Hippocampal formation (tissue), 2 donors: ENCODE results near the gene CFAP97.
A peak's percentile ranks its signal among the peaks of the same experiment; 100 is the strongest.
"Not testable (repeated sequence)": the region's sequence is repeated elsewhere in the genome, so short reads cannot be mapped to it uniquely, and the experiment has no call there.

Experiments used
- DNase-seq, 2 donors: peaks; one replicate each; lab custom pipeline; 2025; lab: John Stamatoyannopoulos, UW

The CFAP97 gene

DNA sequence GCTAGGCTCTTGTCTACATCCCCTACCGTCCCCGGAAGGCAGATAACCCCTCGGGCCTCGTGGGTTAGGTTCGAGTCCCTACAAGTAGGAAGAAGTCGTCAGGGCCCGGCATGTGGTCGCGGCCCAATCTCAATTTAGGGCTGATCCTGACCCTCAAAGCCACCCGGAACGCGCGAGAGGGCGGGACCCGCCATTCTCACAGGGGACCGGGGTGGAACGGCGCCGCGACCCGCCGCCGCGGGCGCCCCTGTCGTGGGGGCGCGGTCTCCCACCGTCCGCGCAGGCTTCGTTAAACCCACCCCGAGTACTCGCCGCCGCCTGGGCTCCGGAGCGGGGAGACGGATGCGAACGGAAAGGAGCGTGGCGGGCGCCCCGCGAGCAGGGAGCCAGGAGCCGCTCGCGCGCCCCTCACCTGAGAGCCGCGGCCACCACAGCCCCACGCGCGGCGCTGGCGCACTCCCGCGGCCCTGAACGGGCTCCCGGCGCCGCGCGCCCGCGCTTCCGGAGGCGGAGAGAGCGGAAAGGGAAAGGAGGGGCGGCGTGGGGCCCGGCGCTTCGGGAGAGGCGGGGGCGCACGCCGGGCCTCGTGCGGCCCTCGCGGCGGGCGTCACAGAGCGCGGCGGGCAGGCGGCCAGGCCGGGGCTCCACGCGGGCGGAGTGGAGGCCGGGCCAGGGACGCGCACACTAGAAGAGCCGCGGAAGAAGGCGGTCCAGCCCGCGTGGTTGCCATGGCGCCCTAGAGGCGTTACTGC, at the start of gene CFAP97:
Gene CFAP97, minus strand, starts transcription at position 515 of the 752 bp plus-strand sequence. CDS start 12,804 bp downstream, outside the sequence.
- DNase-seq: peak; percentile 87 to 92

DNA sequence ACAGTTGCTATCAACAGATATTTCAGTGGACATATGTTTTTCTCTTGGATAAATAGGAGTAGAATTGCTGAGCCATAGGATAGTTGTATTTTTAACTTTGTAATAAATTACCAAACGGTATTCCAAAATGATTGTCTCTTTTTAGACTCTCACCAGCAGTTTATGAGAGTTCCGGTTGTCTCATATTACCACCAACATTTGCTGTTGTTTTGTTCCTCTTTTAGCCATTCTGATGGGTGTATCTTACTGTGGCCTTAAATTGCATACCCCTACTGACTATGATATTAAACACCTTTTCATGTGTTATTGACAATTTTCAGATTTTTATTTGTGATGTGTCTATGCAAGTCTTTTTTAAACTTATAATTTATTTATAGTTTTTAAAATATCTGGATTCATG, 45.3 kb upstream of the CFAP97 start:
- no peak for DNase-seq

DNA sequence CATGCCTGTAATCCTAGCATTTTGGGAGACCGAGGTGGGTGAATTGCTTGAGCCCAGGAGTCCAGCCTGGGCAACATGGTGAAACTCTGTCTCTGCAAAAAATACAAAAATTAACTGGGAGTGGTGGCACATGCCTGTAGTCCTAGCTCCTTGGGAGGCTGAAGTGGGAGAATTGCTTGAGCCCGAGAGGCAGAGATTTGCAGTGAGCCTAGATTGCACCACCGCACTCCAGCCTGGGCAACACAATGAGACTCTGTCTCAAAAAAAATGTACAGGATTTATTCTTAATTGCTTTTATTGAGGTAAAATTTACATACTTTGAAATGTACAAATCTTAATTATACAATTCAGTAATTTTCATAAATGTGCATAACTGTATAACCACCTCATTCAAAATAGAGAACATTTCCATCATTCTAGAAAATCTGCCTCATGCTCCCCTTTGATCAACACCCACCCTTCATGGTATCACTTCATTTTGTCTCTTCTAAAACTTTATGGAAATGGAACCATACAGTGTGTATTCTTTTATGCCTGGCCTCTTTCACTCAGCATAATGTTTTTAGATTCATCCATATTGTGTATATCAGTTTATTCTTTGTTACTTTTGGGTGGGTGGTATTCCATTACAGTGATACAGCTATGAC, 44.7 kb upstream of the CFAP97 start:
- no peak for DNase-seq

- DNase-seq: no peak
Measured at GRCh38 chr4:185247151-185247550, 43.4 kb upstream of the CFAP97 start.

GRCh38 chr4:185246453-185246852, 42.7 kb upstream of the CFAP97 start:
- no peak for DNase-seq

- no peak for DNase-seq
Measured at GRCh38 chr4:185244763-185245162, 41.0 kb upstream of the CFAP97 start.

DNA sequence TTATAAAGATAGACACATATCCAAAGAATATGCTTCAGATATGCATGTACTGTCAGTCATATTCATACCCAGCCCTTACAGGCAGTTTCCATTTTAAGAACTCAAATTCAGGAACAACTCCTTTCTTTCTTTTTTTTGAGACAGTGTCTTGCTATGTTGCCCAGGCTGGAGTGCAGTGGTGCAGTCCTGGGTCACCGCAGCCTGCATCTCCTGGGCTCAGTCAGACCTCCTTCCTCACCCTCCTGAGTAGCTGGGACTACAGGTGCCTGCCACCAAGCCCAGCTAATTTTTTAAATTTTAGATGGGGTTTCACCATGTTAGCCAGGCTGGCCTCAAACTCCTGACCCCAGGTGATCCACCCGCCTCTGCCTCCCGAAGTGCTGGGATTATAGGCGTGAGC, 40.1 kb upstream of the CFAP97 start:
- DNase-seq: no peak

GRCh38 chr4:185242749-185243533, 39.1 kb upstream of the CFAP97 start:
- DNase-seq: no peak

GRCh38 chr4:185240486-185240885, 36.7 kb upstream of the CFAP97 start:
- DNase-seq: not testable (repeated sequence)

DNA sequence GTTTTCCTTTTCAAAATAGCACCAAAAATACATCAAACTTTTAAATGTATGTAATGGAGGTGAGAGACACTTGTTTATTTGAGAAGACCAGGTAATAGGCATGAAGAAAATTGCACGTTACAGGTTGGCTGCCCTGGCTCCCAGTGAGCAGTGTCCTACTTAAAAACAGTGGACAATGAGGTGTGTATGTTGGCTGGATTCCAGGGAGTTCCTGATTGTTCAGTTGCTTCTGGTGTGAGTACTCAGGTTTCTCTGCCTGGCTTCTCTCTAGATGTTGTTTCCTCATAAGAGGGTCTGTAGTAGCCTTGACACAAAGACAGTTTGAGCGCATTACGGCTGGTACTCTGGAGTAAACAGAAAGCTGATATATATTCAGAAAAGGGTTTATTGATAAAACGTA, 35.0 kb upstream of the CFAP97 start:
- DNase-seq: no peak

- no peak for DNase-seq
Measured at GRCh38 chr4:185238215-185238681, 34.4 kb upstream of the CFAP97 start.

DNA sequence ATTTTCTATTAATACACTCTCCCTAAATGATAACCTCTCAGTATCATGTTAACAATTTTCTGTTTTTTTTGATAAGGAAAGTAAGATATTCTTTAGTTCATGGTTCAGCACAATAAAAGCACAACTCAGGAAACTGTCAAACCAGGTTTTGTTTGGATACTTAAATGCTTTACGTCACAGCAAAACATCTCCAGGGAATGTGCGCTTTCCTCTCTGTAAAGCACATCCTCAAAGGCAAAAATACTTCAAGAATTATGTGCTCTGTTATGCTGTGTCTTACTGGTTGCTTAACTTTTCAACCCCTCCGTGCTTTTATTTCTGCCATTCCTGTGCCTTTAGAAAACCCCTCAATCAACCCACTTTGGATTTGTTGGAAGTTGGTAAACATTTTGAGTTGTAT, 33.4 kb upstream of the CFAP97 start:
- no peak for DNase-seq

GRCh38 chr4:185235843-185236503, 32.2 kb upstream of the CFAP97 start:
- no peak for DNase-seq

GRCh38 chr4:185235119-185235842, 31.5 kb upstream of the CFAP97 start:
- no peak for DNase-seq

GRCh38 chr4:185232370-185232769, 28.6 kb upstream of the CFAP97 start:
- no peak for DNase-seq

- no peak for DNase-seq
Measured at GRCh38 chr4:185229021-185229818, 25.4 kb upstream of the CFAP97 start.

DNA sequence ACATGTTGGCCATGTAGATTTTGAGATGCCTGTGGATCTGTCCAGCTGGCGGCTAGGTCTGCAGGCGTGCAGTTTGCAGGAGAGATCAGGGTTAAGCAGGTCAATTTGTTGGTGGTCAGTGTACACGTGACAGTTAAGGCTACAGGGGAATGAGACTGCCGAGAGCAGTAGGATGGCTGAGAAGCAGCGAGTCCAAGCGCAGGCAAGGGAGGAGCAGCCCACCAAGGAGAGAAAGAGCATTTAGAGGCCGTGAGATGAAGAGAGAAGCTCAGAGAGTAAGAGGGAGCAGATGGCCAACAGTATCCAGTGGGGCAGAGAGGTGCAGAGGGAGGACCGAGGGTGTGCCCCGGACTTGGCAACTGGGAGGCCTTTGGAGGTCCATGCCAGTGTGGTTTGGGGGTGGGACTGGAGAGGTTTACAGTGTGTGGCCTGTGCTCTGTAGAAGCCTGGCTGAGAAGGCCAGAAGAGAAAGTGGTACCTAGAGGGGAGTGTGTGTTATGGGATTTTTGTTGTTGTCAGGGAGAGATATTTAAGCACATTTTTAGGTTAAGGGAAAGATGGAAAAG, 24.0 kb upstream of the CFAP97 start:
- DNase-seq: no peak

- no peak for DNase-seq
Measured at GRCh38 chr4:185227131-185227551, 23.3 kb upstream of the CFAP97 start.

- no peak for DNase-seq
Measured at GRCh38 chr4:185225940-185226339, 22.1 kb upstream of the CFAP97 start.

DNA sequence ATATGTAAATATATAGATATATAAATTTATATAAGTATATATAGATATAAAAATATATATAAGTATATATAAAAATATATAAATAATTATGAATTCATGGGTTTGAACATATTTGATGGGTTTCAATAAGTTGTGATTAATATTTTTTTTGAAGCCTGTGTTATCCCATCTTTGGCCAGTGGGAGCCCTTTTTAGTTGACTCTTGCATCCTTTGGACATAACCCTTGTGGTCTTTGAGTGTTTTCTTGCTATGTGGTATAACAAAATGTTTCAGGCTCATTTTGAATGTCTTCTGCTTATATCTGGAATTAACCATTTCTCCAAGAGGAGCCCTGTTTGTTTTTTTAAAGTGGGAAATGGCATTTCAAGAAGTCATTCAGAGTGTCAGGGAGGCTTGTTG, 20.8 kb upstream of the CFAP97 start:
- DNase-seq: no peak
